Activated CD4-positive, alpha-beta memory T cell treated with anti-CD3 and anti-CD28 coated beads, Interleukin-2, amount 10 ng/mL, durations not matched to agents 7 days and 5 days (primary cell): Measurements from ENCODE around the gene RBMY1J. TPM values are rescaled to one million over a fixed set of nuclear protein-coding genes. Genes with fewer than 3 reads are reported as not detected.
"Not testable (repeated sequence)": the region's sequence is repeated elsewhere in the genome, so short reads cannot be mapped to it uniquely, and the experiment has no call there.

Experiments used
- CTCF ChIA-PET: fragments of 350-600 bp; sonication (Branson Sonifier 250); formaldehyde crosslinking; loops from one replicate; lab custom pipeline; 2021; ENCODE audit warnings: antibody characterized with exemption, inconsistent platforms; lab: Charles Lee
- POLR2A ChIA-PET: fragments of 350-600 bp; sonication (Branson Sonifier 250); formaldehyde crosslinking; loops from one replicate; lab custom pipeline; 2021; ENCODE audit warnings: antibody characterized with exemption; lab: Charles Lee
- DNase-seq: peaks from one replicate; pipeline ENCODE4 v3.0.0-alpha.2; 2020
- H3K27ac Mint-ChIP-seq: one replicate; pipeline ENCODE4 v1.8.0; 2021; ENCODE audit warnings: mild to moderate bottlenecking, mixed read lengths
- H3K27me3 Mint-ChIP-seq: one replicate; pipeline ENCODE4 v1.8.0; 2021; ENCODE audit warnings: mixed read lengths
- H3K36me3 Mint-ChIP-seq: one replicate; pipeline ENCODE4 v1.8.0; 2021; ENCODE audit warnings: low read depth, mixed read lengths
- H3K4me1 Mint-ChIP-seq: one replicate; pipeline ENCODE4 v1.8.0; 2021; ENCODE audit warnings: mixed read lengths
- H3K4me3 Mint-ChIP-seq: one replicate; pipeline ENCODE4 v1.8.0; 2021; ENCODE audit warnings: mild to moderate bottlenecking, mixed read lengths
- H3K9me3 Mint-ChIP-seq: one replicate; pipeline ENCODE4 v1.8.0; 2021; ENCODE audit warnings: mixed read lengths
- total RNA-seq, 2 experiments: library from RNA; stranded (reverse); gene quantifications; one replicate each; pipeline ENCODE4 v1.2.3, GENCODE V29; 2021

RBMY1J gene
- not detected for total RNA-seq

- H3K4me1 Mint-ChIP-seq, H3K4me3 Mint-ChIP-seq, H3K27me3 Mint-ChIP-seq, H3K9me3 Mint-ChIP-seq, H3K36me3 Mint-ChIP-seq, CTCF ChIA-PET, POLR2A ChIA-PET, H3K27ac Mint-ChIP-seq, DNase-seq: not testable (repeated sequence)
Measured at GRCh38 chrY:22403110-22403509, at the start of gene RBMY1J. TSS of gene RBMY1J (plus strand) at chrY:22403410. CDS start at chrY:22405448, 2,038 bp downstream.

GRCh38 chrY:22367416-22367815, 35.8 kb upstream of the RBMY1J start:
- H3K9me3 Mint-ChIP-seq: no peaks in the 10 kb centered on the region
- DNase-seq: no peak
- ChIA-PET CTCF (no interaction called here), POLR2A (no interaction called here)
- H3K4me1 Mint-ChIP-seq: no peaks in the 10 kb centered on the region
- no peak overlapping the region for H3K4me3 Mint-ChIP-seq
- no peaks in the 10 kb centered on the region for H3K27me3 Mint-ChIP-seq
- H3K36me3 Mint-ChIP-seq: no peaks in the 10 kb centered on the region
- H3K27ac Mint-ChIP-seq: no peak overlapping the region

GRCh38 chrY:22370623-22371022, 32.6 kb upstream of the RBMY1J start:
- Mint-ChIP-seq H3K27ac (no peak overlapping the region), H3K27me3 (no peaks in the 10 kb centered on the region), H3K36me3 (no peaks in the 10 kb centered on the region), H3K9me3 (no peaks in the 10 kb centered on the region), H3K4me1 (no peaks in the 10 kb centered on the region), H3K4me3 (no peak overlapping the region)
- ChIA-PET CTCF (no interaction called here), POLR2A (no interaction called here)
- no peak for DNase-seq

- Mint-ChIP-seq H3K36me3 (no peaks in the 10 kb centered on the region), H3K27me3 (no peaks in the 10 kb centered on the region), H3K9me3 (no peaks in the 10 kb centered on the region), H3K4me3 (no peak overlapping the region), H3K4me1 (no peaks in the 10 kb centered on the region), H3K27ac (no peak overlapping the region)
- CTCF ChIA-PET: no interaction called here
- no peak for DNase-seq
- POLR2A ChIA-PET: no interaction called here
Measured at GRCh38 chrY:22373494-22373893, 29.7 kb upstream of the RBMY1J start.

GRCh38 chrY:22444718-22445396, 41.6 kb downstream of the RBMY1J start:
- POLR2A ChIA-PET, CTCF ChIA-PET, H3K27ac Mint-ChIP-seq, DNase-seq, H3K27me3 Mint-ChIP-seq, H3K4me3 Mint-ChIP-seq, H3K4me1 Mint-ChIP-seq, H3K9me3 Mint-ChIP-seq, H3K36me3 Mint-ChIP-seq: not testable (repeated sequence)

GRCh38 chrY:22455522-22455921, 52.3 kb downstream of the RBMY1J start:
- H3K4me3 Mint-ChIP-seq, POLR2A ChIA-PET, DNase-seq, CTCF ChIA-PET, H3K9me3 Mint-ChIP-seq, H3K27me3 Mint-ChIP-seq, H3K36me3 Mint-ChIP-seq, H3K4me1 Mint-ChIP-seq, H3K27ac Mint-ChIP-seq: not testable (repeated sequence)

- H3K4me3 Mint-ChIP-seq, DNase-seq, POLR2A ChIA-PET, H3K9me3 Mint-ChIP-seq, CTCF ChIA-PET, H3K36me3 Mint-ChIP-seq, H3K27ac Mint-ChIP-seq, H3K27me3 Mint-ChIP-seq, H3K4me1 Mint-ChIP-seq: not testable (repeated sequence)
Measured at GRCh38 chrY:22461962-22462361, 58.8 kb downstream of the RBMY1J start.

Other genes starting within 250 kb of the RBMY1J start
- not detected for gene RBMY1F, start 220.5 kb upstream of the RBMY1J start, total RNA-seq